ENCODE data around the gene TUBE1.
A peak's percentile ranks its signal among the peaks of the same experiment; 100 is the strongest.

TUBE1 gene

DNA sequence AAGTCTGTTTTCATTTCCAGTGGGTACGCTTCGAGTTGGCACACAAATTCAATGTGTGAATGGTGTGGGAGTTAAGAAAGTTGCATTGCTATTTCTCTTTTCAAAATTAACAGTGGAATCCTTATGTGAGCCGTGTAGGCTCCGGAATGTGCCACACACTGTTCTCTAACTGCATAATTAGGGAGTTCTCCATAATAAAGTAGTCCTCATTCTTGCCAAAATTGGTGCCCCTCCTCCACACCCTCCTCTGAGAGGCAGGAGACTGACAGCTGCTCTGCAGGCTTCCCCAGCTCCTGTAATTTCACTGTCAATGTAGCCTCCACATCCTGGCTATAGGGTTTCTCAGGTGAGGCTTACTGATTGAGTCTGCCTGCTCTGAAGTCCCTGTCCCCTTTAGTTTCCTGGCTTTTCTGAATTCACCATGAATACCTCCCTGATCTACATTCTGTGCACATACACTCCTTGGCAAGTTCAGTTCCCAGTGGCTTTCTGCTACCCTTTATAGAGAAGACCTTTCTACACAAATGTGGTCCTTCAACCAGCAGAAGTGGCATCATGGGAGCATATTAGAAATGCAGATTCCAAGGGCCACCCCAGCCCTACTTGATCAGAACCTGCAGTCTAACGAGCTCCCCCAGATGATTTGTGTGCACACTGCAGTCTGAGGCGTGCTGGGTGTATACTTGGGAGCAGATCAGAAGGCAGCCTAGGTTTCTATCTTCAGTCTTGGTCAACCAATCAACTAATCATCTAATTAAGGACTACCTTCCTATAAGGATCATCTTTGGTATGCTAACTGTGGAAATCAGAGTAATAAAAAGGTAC is 53.3 kb downstream of the TUBE1 start:
- no peak for DNase-seq

DNA sequence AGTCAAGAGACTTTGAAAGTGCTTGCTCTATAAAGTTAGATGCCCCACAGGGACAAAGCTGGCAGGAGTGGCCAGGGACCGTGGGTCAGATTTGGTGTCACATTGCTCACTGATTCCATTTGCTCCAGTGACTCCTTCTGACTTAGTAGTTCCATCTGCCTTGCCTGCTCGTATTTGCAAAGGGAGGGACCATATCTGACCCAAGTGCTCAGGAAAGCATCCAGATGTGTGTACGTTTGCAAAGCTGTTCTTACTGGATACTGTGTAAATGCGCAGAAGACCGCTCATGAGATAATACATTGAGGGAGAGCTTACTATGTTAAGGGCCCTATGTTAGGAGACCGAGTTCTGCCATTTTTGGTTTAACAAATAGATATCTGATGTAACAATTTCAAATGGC is 54.6 kb downstream of the TUBE1 start:
- DNase-seq: no peak

DNA sequence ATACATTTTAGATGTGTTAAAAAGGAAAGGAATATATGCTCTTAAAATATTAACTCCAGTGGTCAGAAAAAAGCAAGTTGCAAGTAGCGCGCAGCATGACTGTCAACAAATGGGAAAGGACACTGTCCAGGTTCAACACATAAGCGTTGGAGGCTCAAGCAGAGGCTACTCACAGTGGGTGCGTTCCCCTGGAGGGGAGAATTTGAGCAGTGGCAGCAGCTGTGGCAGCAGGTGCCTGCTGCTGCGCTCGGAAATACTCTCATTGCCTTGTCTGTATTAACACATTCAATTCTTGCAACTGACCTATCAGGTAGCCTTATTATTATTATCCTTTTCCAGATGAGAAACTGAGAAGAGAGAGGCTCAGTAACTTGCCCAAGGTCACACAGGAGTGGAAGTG is 55.3 kb downstream of the TUBE1 start:
- no peak for DNase-seq

DNA sequence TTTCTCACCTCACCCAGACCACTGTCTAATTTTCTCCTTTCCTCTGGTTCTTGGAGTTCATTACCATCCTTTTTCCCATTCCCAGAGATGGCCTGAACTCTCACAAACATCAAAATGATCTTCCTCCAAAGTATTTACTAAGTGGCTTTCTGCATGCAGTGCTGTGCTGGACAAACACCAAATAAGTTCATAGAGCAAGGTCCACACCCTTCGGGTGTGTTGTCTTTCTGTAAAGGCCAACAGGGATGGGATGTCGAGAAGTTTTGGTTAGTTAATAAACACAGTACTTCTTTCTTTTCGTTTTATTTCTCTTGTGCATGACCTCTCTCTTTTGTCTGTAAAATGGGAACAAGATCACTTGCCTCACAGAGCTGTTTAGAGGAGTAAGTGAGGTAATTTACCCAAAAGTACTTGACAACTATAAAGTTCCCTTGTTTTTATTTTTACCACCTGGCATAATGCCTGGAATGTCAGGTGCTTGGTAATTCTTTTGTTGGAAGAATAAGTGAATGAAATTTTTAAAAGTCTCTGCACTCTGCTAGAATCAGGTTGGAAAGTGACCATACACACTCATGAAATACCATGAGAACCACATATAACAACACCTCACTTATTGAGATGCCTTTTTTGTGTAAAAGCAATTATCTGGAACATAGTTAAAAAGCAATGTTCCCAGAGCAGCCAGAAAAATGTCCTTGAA is 56.2 kb downstream of the TUBE1 start:
- no peak for DNase-seq

DNA sequence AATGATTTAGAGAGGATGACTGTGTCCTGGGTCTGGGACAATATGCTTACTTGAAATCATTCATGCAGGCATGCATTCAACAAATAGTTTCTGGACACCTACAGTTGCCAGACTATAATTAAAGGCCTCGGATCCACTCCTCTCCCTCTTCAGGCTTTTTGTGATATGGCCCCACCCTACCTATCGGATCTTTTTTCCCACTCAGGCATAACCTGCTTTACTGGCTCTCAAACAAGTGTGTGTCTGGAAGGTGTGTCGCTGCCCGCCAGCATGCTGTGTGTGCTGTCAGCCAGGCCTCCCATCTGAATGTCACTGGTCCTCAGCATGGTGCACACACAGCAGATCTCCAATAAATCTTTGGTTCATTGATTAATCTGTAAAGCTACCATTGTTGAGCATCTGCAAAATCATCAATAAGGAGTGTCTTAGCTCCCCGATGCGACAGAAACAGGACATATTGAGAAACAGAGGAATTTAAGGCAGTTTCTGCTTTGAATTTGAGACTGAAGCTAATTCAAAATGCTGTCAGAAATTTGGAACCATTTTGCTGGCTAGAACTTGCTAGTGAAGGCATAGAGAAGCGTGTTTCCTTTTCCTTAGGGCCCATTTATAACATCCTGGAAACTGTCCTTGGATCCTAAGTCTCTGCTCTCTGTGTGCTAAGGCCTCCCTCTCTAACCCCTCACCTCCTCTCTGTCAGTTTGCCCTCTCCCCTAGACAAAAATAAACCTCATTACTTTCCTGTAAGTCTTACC is 56.9 kb downstream of the TUBE1 start:
- DNase-seq: no peak

DNA sequence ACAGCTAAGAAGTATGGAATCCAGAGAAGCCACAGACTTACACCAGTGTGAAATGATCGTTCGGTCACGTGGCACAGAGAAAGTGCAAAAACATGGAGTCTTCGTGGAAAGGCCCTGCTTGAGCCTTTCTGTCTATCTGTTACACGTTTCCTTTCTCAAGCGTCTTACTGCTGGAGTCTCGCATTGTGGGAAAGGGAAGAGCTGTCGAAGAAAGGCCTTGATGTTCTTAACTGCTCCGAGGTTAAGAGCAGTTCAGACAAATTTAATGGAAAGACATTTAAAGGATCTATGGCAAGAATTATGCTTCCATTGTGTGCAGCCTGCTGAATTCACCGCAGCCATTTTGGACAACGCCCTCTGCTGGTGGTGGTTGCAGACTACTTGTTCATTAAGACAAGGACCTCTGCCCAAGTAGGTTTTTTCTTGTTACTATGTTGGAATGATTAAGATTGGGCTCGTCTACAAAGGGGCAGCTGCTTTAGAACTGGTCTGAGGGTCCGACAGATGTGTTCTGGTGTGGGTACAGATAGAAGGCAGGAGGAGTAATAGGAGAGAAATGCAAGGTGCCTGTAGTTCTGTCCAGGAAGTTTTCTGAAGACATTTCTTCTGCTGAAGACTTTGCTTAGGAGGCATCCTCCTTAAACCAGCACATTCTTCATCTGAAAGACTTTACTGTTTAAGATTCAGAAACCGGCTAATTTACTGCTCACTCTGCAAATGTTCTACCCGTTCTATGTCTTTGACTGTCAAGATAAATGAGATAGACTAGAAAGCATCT is 58.0 kb downstream of the TUBE1 start:
- DNase-seq: peak; percentile 82

DNA sequence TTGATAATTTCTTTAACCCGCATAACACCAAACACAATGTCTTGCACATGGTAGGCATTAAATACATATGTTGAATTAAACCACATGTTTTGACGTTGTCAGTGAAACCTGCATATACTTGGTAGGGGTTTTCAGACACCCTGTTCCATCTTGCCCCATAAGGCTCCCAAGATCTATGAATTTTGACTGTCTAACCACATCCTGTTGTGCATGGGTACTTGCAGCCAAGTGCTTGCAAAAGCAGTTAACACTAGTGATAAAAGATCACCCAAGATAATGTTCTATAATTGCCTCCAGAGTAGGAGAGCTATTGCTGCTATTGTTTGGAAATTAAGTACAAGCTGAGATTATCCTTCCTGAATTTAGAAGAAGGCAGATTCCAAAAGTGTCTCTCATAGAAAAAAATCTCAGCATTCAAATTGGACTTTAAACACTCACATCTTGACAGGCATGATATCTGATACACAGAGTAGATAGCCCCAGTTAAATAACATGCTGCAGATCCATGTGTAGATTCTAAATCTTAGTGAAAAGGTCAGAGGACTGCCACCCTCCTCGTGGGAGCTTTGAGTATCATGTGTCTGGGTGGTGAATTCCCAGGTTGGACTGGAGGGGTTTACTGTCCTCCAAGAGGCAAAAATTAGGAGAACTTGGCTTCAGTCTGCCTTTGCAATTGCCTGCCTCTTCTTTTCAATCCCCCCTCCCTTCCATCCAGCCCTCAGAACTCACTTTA is 59.2 kb downstream of the TUBE1 start:
- DNase-seq: no peak

DNA sequence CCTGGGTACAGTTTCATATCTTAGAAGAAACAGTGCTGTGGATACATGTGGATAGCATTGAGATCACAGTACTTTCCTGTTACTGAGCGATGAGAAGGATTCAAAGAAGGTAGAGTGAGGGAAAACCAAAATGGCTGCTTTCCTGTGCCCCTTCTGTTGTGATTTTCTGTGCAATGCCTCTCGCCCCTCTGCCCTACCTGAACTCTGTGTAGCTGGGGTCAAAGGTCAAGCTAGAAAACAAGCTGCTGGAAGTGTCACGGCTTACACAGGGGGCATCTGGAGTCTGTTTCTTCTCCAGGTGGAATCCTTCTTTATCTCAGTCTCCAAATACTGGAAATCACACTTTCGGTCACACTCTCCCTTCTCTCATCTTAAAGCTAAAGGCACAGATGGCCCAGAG is 60.3 kb downstream of the TUBE1 start:
- DNase-seq: no peak

DNA sequence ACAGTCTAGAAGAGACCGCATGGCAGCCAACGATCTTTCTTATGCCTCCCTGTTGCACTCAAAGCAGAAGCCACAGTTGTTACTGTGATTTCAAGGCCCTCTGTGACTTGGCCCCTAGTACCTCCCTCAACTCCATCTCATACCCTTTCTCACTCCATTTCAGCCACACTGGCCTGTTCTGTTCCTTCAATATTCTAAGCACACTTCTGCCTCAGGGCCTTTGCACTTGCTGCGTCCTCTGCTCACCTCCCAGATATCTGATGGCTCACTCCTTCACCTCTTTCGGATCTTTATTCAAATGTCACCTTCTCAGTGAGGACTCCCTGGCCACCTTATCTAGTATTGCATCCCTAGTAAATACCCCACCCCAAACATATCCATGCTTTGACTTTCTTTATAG is 62.8 kb downstream of the TUBE1 start:
- DNase-seq: no peak

DNA sequence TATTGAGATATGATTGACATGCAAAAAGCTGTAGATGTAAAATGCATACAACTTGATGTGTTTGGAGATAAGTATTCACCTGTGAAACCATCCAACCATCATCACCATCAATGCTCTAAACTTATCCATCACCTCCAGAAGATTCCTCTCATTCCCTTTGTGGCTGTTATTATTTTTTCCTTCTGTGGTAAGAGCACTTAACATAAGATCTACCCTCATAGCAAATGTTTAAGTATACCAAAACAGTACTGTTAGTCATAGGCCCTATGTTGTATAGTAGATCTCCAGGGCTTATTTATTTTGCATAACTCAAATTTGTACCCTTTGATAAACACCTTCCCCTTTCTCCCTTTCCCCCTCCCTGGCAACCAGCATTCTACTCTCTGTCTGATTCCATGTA is 64.5 kb downstream of the TUBE1 start:
- DNase-seq: no peak

DNA sequence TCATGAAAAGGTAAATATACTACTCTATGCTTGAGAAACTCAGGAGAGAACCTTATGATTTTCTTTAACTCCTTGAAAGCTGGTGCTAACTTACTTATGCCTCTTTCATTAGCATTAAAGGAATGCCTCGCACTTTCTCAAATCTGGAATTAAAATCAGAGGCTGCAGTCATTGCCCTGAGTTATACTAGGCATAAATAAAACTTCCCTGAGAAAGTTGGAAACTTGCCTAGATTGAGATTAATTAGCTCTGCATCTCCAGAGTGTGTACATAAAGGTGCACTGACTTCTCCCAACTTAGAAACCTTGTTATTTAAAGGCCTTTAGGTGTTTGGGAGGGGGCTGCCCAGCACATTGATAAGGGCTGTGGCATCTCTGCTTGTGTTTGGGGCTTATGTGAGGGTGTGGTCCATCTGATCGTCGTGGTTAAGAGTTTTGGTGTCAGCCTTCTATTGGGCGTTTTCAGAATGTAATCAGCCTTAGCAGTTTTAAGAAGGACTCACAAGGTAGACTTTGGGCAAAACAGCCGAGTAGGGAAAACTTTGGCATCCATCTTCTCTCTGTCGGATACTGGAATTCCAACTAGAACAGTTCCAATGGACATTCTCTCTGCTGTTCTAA is 65.5 kb downstream of the TUBE1 start:
- no peak for DNase-seq

All from suppressor macrophage treated with lipopolysaccharide for 4 hours (primary cell).